ENCODE results near the gene PLCB1.
"Not testable (repeated sequence)": the region's sequence is repeated elsewhere in the genome, so short reads cannot be mapped to it uniquely, and the experiment has no call there.

PLCB1 gene
- 6.9 to 35.6 (median 27.2) reads per million in 4 donors for total RNA-seq

GRCh38 chr20:8131598-8132483, at the start of gene PLCB1:
Gene PLCB1, plus strand, starts transcription at chr20:8132266. Its CDS starts 386 bp downstream, at chr20:8132652.
- peak; percentile 50 to 74 (median 67) for DNase-seq

GRCh38 chr20:8082989-8083388, 49.1 kb upstream of the PLCB1 start:
- no peak for DNase-seq

- DNase-seq: no peak
Measured at GRCh38 chr20:8089668-8090067, 42.4 kb upstream of the PLCB1 start.

- no peak for DNase-seq
Measured at GRCh38 chr20:8094415-8094818, 37.6 kb upstream of the PLCB1 start.

- DNase-seq: no peak
Measured at GRCh38 chr20:8094850-8095249, 37.2 kb upstream of the PLCB1 start.

- no peak for DNase-seq
Measured at GRCh38 chr20:8095648-8096572, 36.2 kb upstream of the PLCB1 start.

- DNase-seq: no peak
Measured at GRCh38 chr20:8097307-8097706, 34.8 kb upstream of the PLCB1 start.

- DNase-seq: no peak
Measured at GRCh38 chr20:8104252-8104651, 27.8 kb upstream of the PLCB1 start.

- not testable (repeated sequence) for DNase-seq
Measured at GRCh38 chr20:8114612-8115011, 17.5 kb upstream of the PLCB1 start.

GRCh38 chr20:8115436-8115835, 16.6 kb upstream of the PLCB1 start:
- no peak for DNase-seq

- no peak for DNase-seq
Measured at GRCh38 chr20:8116067-8116811, 15.8 kb upstream of the PLCB1 start.

- DNase-seq: no peak
Measured at GRCh38 chr20:8117636-8118035, 14.4 kb upstream of the PLCB1 start.

- DNase-seq: no peak
Measured at GRCh38 chr20:8118039-8118438, 14.0 kb upstream of the PLCB1 start.

- DNase-seq: no peak
Measured at GRCh38 chr20:8118760-8119159, 13.3 kb upstream of the PLCB1 start.

GRCh38 chr20:8121666-8122065, 10.4 kb upstream of the PLCB1 start:
- DNase-seq: no peak

GRCh38 chr20:8124639-8125038, 7.4 kb upstream of the PLCB1 start:
- no peak for DNase-seq

- DNase-seq: no peak
Measured at GRCh38 chr20:8126181-8126580, 5.9 kb upstream of the PLCB1 start.

GRCh38 chr20:8126841-8127378, 5.2 kb upstream of the PLCB1 start:
- DNase-seq: no peak

- peak in 1 of 5 donors; percentile 15 for DNase-seq
Measured at GRCh38 chr20:8127553-8128255, 4.4 kb upstream of the PLCB1 start.

GRCh38 chr20:8128291-8129060, 3.6 kb upstream of the PLCB1 start:
- no peak for DNase-seq

Data from T-helper 1 cell (primary cell).